ENCODE results near the gene HOXA6.

DNA sequence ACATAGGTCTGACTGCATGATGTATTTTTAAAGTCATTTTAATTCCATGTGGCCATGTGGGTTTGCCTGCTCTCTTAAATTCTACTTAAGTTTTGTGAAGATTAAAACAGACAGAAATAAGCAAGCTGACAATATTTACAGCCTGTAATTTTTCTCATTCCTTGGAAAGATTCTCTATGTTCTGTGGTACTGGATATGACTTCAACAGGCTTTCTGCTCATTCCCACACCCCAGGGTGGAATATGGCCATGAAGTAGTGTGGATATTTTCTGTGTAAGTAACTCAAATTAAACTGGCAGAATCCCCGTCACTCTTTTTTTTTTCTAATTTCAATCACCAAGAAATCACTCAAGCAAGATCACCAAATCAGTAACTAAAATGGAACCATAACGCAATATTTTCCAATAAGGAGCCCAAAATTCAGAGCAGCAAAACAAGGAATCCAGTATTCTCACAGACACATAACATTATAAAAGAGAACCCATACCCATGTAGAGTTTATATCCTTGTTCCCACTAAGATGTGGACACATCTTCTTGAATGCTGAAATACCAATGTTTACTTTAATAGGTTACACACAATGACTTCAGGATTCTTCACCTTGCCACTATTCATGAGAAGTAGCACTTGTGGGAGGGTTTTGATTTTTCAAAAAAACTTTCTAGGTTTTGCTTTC is 9.8 kb downstream of the HOXA6 start:
- TF ChIP-seq, protein P1, sequence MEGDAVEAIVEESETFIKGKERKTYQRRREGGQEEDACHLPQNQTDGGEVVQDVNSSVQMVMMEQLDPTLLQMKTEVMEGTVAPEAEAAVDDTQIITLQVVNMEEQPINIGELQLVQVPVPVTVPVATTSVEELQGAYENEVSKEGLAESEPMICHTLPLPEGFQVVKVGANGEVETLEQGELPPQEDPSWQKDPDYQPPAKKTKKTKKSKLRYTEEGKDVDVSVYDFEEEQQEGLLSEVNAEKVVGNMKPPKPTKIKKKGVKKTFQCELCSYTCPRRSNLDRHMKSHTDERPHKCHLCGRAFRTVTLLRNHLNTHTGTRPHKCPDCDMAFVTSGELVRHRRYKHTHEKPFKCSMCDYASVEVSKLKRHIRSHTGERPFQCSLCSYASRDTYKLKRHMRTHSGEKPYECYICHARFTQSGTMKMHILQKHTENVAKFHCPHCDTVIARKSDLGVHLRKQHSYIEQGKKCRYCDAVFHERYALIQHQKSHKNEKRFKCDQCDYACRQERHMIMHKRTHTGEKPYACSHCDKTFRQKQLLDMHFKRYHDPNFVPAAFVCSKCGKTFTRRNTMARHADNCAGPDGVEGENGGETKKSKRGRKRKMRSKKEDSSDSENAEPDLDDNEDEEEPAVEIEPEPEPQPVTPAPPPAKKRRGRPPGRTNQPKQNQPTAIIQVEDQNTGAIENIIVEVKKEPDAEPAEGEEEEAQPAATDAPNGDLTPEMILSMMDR (IDR thresholded peaks at IDR 0.05): no peak
- no peak for TF ChIP-seq POLR2AphosphoS5 (IDR thresholded peaks at IDR 0.05)
